GM12865 (cell line): Measurements from ENCODE around the gene IZUMO3.

ENCODE experiments used
- DNase-seq: peaks from one replicate; pipeline ENCODE4 v3.0.0; 2010; ENCODE audit warnings: low read depth
- H3K4me3 ChIP-seq: 2 replicates; pipeline ENCODE4 v1.5.1; 2011; ENCODE audit warnings: mild to moderate bottlenecking, low read depth, low read length, control low read depth
- TF ChIP-seq, protein P1 (sequence below): IDR thresholded peaks from 2 replicates; pipeline ENCODE4 v1.5.1; 2011; ENCODE audit warnings: low read length, control low read depth, low read depth, inconsistent platforms; ENCODE audit not compliant: insufficient read depth; ENCODE audit errors: missing control alignments

Gene IZUMO3

GRCh38 chr9:24504521-24504920, 41.2 kb downstream of the IZUMO3 start:
- no peak overlapping the region for H3K4me3 ChIP-seq
- no peak for DNase-seq
- TF ChIP-seq, protein P1, sequence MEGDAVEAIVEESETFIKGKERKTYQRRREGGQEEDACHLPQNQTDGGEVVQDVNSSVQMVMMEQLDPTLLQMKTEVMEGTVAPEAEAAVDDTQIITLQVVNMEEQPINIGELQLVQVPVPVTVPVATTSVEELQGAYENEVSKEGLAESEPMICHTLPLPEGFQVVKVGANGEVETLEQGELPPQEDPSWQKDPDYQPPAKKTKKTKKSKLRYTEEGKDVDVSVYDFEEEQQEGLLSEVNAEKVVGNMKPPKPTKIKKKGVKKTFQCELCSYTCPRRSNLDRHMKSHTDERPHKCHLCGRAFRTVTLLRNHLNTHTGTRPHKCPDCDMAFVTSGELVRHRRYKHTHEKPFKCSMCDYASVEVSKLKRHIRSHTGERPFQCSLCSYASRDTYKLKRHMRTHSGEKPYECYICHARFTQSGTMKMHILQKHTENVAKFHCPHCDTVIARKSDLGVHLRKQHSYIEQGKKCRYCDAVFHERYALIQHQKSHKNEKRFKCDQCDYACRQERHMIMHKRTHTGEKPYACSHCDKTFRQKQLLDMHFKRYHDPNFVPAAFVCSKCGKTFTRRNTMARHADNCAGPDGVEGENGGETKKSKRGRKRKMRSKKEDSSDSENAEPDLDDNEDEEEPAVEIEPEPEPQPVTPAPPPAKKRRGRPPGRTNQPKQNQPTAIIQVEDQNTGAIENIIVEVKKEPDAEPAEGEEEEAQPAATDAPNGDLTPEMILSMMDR, result no peak

DNA sequence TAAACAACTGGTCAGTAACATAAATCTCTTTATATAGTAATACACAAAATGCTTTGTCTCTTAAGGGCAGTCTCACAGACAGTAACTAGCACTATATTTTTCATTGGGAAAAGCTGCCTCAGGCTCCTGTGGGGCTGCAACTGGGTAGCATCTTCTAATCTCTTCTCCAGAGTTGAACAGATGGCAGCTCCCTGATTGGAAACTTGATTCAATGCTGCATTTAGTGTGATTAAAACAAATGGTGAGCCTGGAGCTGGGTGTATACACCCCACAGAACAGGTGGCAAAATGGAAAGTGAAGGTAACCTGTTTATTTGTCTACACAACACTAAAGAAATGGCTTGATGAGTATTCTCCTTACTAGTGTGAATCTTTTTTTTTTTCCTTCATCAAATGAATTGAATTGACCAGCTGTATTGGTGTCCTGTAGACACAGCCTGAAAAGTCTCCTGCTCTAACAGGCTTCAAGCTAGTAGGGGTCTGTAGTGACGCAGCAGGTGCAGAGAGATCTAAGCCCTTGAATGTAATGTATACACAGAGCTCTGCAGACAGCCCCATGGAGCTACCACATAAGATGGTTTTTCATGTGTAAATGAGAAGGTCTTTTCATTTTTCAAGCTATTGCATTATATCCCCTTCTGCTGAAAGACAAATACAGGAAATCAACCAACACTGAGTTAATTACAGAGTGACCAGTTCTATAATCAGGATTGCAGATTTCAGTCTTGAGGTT, 43.3 kb downstream of the IZUMO3 start:
- no peak overlapping the region for H3K4me3 ChIP-seq
- DNase-seq, result no peak
- TF ChIP-seq, protein P1, result no peak

DNA sequence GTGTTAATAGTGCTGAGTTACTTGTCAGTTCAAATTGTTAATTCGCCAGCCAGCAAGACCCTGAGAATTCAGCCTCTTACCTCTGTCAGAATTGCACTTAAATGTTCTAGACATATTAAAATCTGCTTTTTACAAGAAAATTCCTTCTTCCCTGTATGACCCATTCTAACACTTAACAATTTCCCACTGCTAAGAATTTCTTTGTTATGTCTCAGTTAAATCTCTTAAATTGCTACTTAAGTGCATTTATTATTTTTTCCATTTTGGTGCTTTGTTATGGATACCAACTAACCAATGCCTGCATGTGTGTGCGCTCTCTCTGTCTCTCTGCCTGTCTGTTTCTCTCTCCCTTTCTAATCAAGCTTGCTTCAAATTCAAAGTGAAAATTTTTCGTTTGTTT, 44.9 kb downstream of the IZUMO3 start:
- H3K4me3 ChIP-seq, result no peak overlapping the region
- TF ChIP-seq, protein P1, result no peak
- no peak for DNase-seq

DNA sequence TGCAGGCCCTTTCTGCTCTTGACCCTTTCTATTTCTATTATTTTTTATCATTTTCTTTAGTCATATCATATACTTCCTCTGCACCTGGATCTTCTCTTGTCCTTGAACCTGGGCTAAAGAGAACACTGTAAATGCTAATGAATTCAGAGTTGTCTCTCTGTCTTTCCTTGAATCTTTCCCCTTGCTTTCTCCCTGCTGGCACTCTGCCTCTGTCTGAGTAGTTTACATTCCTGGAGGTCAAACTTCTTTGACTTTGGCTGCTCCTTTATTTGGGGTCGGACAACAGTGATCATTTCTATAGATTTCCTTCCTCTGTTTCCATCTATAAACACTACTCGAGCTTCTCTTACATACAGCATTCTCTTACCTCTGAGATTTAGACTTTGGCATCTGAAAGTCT, 47.1 kb downstream of the IZUMO3 start:
- no peak overlapping the region for H3K4me3 ChIP-seq
- TF ChIP-seq, protein P1, result no peak
- DNase-seq, result no peak

DNA sequence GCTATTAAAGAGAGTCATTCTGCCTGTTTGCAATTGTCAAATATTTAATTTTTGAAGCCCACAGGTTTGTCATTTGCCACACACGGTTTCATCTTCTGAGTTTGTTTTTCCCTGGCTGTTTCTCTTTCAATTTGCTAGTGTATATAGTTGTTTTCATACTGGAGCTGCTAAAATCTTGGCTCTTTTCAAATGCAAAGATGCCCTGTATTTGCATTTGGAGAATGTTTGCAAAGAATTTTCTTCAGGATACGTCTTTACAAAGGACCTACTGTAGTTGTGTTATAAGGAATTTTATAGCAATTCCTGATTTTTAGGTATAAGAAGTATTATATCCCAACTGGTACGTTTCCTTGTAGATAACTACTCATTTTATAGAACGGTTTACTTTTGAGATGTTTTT, 48.0 kb downstream of the IZUMO3 start:
- H3K4me3 ChIP-seq, result no peak overlapping the region
- TF ChIP-seq, protein P1, result no peak
- no peak for DNase-seq
